H9 (cell line): ENCODE measurements around the gene ABCA1. TPM values are rescaled to one million over a fixed set of nuclear protein-coding genes. Genes with fewer than 3 reads are reported as not detected.

Source experiments
- DNase-seq: peaks from one replicate; pipeline ENCODE4 v3.0.0-alpha.2; 2017
- H2AFZ ChIP-seq: one replicate; pipeline ENCODE4 v1.6.1; 2013; ENCODE audit warnings: mild to moderate bottlenecking, low read length, control low read depth, moderate library complexity
- H2AK5ac ChIP-seq: 2 replicates; pipeline ENCODE4 v1.6.1; 2013; ENCODE audit warnings: low read length, control low read depth, mixed read lengths; ENCODE audit not compliant: insufficient read length
- H2BK120ac ChIP-seq: one replicate; pipeline ENCODE4 v1.6.1; 2013; ENCODE audit warnings: low read depth, mild to moderate bottlenecking, low read length, control low read depth, inconsistent platforms; ENCODE audit not compliant: poor library complexity, severe bottlenecking
- H2BK12ac ChIP-seq: 2 replicates; pipeline ENCODE4 v1.6.1; 2013; ENCODE audit warnings: low read length, control low read depth, mixed read lengths, low read depth; ENCODE audit not compliant: insufficient read length
- H2BK15ac ChIP-seq: 2 replicates; pipeline ENCODE4 v1.6.1; 2013; ENCODE audit warnings: low read depth, low read length, control low read depth
- H2BK20ac ChIP-seq: one replicate; pipeline ENCODE4 v1.6.1; 2013; ENCODE audit warnings: low read depth, mild to moderate bottlenecking, low read length, control low read depth, inconsistent platforms; ENCODE audit not compliant: poor library complexity, severe bottlenecking
- H2BK5ac ChIP-seq: 2 replicates; pipeline ENCODE4 v1.6.1; 2013; ENCODE audit warnings: low read length, control low read depth, mixed read lengths; ENCODE audit not compliant: insufficient read length
- H3K14ac ChIP-seq: 2 replicates; pipeline ENCODE4 v1.6.1; 2013; ENCODE audit warnings: low read length, control low read depth; ENCODE audit not compliant: insufficient read depth
- H3K18ac ChIP-seq: 2 replicates; pipeline ENCODE4 v1.6.1; 2013; ENCODE audit warnings: low read depth, mild to moderate bottlenecking, mixed read lengths, low read length, control low read depth; ENCODE audit not compliant: insufficient read length
- H3K23ac ChIP-seq: 2 replicates; pipeline ENCODE4 v1.6.1; 2013; ENCODE audit warnings: low read length, control low read depth, mixed read lengths, low read depth; ENCODE audit not compliant: insufficient read length
- H3K23me2 ChIP-seq: 2 replicates; pipeline ENCODE4 v1.6.1; 2013; ENCODE audit warnings: low read depth, mild to moderate bottlenecking, mixed read lengths, low read length, control low read depth; ENCODE audit not compliant: insufficient read length, poor library complexity, severe bottlenecking
- H3K27ac ChIP-seq: 2 replicates; pipeline ENCODE4 v1.5.1; 2013; ENCODE audit warnings: low read length, control low read depth, mixed read lengths, low read depth; ENCODE audit not compliant: insufficient read length
- H3K27me3 ChIP-seq: 2 replicates; pipeline ENCODE4 v1.6.1; 2013; ENCODE audit warnings: low read length, control low read depth, inconsistent platforms; ENCODE audit not compliant: insufficient read depth
- H3K4ac ChIP-seq: 2 replicates; pipeline ENCODE4 v1.6.1; 2013; ENCODE audit warnings: low read depth, mild to moderate bottlenecking, control low read depth, inconsistent platforms, low read length, moderate library complexity
- H3K4me1 ChIP-seq: 2 replicates; pipeline ENCODE4 v1.6.1; 2013; ENCODE audit warnings: low read length, control low read depth, inconsistent platforms; ENCODE audit not compliant: insufficient read depth
- H3K4me2 ChIP-seq: 2 replicates; pipeline ENCODE4 v1.6.1; 2013; ENCODE audit warnings: low read length, control low read depth, mixed read lengths; ENCODE audit not compliant: insufficient read length, insufficient read depth
- H3K56ac ChIP-seq: 2 replicates; pipeline ENCODE4 v1.6.1; 2013; ENCODE audit warnings: low read depth, mild to moderate bottlenecking, mixed read lengths, low read length, control low read depth; ENCODE audit not compliant: insufficient read length
- H3K79me1 ChIP-seq: 2 replicates; pipeline ENCODE4 v1.6.1; 2013; ENCODE audit warnings: low read depth, mild to moderate bottlenecking, moderate library complexity, low read length, control low read depth, inconsistent platforms; ENCODE audit not compliant: insufficient read depth, poor library complexity, severe bottlenecking
- H3K79me2 ChIP-seq: 2 replicates; pipeline ENCODE4 v1.6.1; 2013; ENCODE audit warnings: low read length, control low read depth, inconsistent platforms; ENCODE audit not compliant: insufficient read depth
- H3K9ac ChIP-seq: 2 replicates; pipeline ENCODE4 v1.6.1; 2013; ENCODE audit warnings: low read length, control low read depth, mixed read lengths; ENCODE audit not compliant: insufficient read length; ENCODE audit errors: extremely low read depth
- H3K9me3 ChIP-seq: one replicate; pipeline ENCODE4 v1.6.1; 2013; ENCODE audit warnings: low read depth, low read length, inconsistent platforms; ENCODE audit not compliant: control insufficient read depth
- H3T11ph ChIP-seq: one replicate; pipeline ENCODE4 v1.6.1; 2013; ENCODE audit warnings: mild to moderate bottlenecking, low read length, control low read depth, inconsistent platforms
- H4K20me1 ChIP-seq: one replicate; pipeline ENCODE4 v1.6.1; 2013; ENCODE audit not compliant: control insufficient read depth, insufficient read length, insufficient read depth
- H4K5ac ChIP-seq: 2 replicates; pipeline ENCODE4 v1.6.1; 2013; ENCODE audit warnings: low read depth, mild to moderate bottlenecking, mixed read lengths, low read length, control low read depth; ENCODE audit not compliant: insufficient read length
- H4K8ac ChIP-seq: replicated peaks from 2 replicates; pipeline ENCODE4 v1.6.1; 2013; ENCODE audit warnings: low read length, control low read depth, mixed read lengths, low read depth; ENCODE audit not compliant: insufficient read length
- H4K91ac ChIP-seq: 2 replicates; pipeline ENCODE4 v1.6.1; 2013; ENCODE audit warnings: low read depth, mild to moderate bottlenecking, moderate library complexity, mixed read lengths, low read length, control low read depth; ENCODE audit not compliant: insufficient read length
- H3K27ac Mint-ChIP-seq, 3 experiments: 2 replicates in 2 of 3; 3 replicates in 1 of 3; pipeline ENCODE4 v1.8.0; 2020 to 2021; ENCODE audit warnings: mixed read lengths in 3 of 3, mild to moderate bottlenecking in 1 of 3, moderate library complexity in 1 of 3
- H3K27me3 Mint-ChIP-seq: 2 replicates; pipeline ENCODE4 v1.8.0; 2021; ENCODE audit warnings: low read depth, mild to moderate bottlenecking, moderate library complexity, mixed read lengths
- H3K36me3 Mint-ChIP-seq, 3 experiments: 2 replicates in 2 of 3; 3 replicates in 1 of 3; pipeline ENCODE4 v1.8.0; 2020 to 2021; ENCODE audit warnings: low read depth in 3 of 3, mixed read lengths in 3 of 3; ENCODE audit not compliant: insufficient read depth in 1 of 3
- H3K4me1 Mint-ChIP-seq, 2 experiments: 2 replicates each; pipeline ENCODE4 v1.8.0; 2020; ENCODE audit warnings: mixed read lengths in 2 of 2
- H3K4me3 Mint-ChIP-seq, 2 experiments: 2 replicates in 1 of 2; 3 replicates in 1 of 2; pipeline ENCODE4 v1.8.0; 2020 to 2021; ENCODE audit warnings: mild to moderate bottlenecking in 2 of 2, mixed read lengths in 2 of 2, moderate library complexity in 1 of 2
- H3K9me3 Mint-ChIP-seq, 2 experiments: 2 replicates in 1 of 2; 3 replicates in 1 of 2; pipeline ENCODE4 v1.8.0; 2020; ENCODE audit warnings: mild to moderate bottlenecking in 2 of 2, mixed read lengths in 2 of 2, moderate library complexity in 1 of 2
- WGBS: extraction: QIAGEN DNeasy Blood & Tissue Kit; methylation state at CpG from one replicate; pipeline ENCODE4 v1.1.7; 2013; ENCODE audit warnings: missing lambda C conversion rate, low lambda C conversion rate, mixed read lengths; ENCODE audit not compliant: insufficient read length; ENCODE audit errors: extremely low coverage; 5-methylcytosine and 5-hydroxymethylcytosine counted together
- total RNA-seq: library from RNA; stranded (reverse); gene quantifications from 2 replicates; pipeline ENCODE4 v1.2.1, GENCODE V29; 2021
- TF ChIP-seq, protein P1 (sequence below): fragments of 200-600 bp; sonication (generic); conservative IDR thresholded peaks from 3 replicates; pipeline ENCODE4 v1.8.0; 2021; ENCODE audit warnings: antibody characterized with exemption, mild to moderate bottlenecking

ABCA1 gene
- total RNA-seq, 1 experiment from 2014 or later, result 16.6 TPM

DNA sequence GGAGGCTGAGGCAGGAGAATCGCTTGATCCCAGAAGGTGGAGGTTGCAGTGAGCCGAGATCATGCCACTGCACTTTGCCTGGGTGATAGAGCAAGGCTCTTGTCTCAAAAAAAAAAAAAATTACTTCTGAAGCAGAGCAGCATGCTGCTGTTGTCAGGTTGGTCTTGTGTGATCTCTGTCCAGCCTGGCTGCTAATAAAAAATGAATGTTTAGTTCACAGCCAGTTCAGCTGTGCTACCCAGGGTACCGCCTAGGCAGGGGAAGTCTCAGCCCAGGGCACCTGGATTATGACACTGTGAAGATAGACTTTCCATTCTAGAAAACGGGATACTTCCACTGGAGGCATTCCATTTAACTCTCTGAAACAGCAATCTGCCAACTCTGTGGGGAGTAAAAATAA, 23.5 kb upstream of the ABCA1 start:
- no peak overlapping the region for H3K27ac ChIP-seq
- H2BK5ac ChIP-seq, result no peak overlapping the region
- H3K9ac ChIP-seq, result no peak overlapping the region
- Mint-ChIP-seq H3K4me3 (no peak overlapping the region), H3K27ac (no peak overlapping the region), H3K9me3 (no peaks in the 10 kb centered on the region), H3K36me3 (no peaks in the 10 kb centered on the region; a peak in 1 of 7 replicates), H3K27me3 (no peaks in the 10 kb centered on the region), H3K4me1 (peaks cover 4 to 6% of the 10 kb centered on the region in 2 experiments)
- no peak overlapping the region for H4K5ac ChIP-seq
- no peaks in the 10 kb centered on the region for H3K9me3 ChIP-seq
- H4K8ac ChIP-seq, result no peak overlapping the region
- H3T11ph ChIP-seq, result no peak overlapping the region
- no peak for DNase-seq
- no peaks in the 10 kb centered on the region for H4K20me1 ChIP-seq
- no peak overlapping the region for H3K4me2 ChIP-seq
- H3K56ac ChIP-seq, result no peak overlapping the region
- no peaks in the 10 kb centered on the region for H3K79me1 ChIP-seq
- H3K18ac ChIP-seq, result no peak overlapping the region
- no peak overlapping the region for H2BK20ac ChIP-seq
- no peak overlapping the region for H2BK12ac ChIP-seq
- TF ChIP-seq, protein P1, sequence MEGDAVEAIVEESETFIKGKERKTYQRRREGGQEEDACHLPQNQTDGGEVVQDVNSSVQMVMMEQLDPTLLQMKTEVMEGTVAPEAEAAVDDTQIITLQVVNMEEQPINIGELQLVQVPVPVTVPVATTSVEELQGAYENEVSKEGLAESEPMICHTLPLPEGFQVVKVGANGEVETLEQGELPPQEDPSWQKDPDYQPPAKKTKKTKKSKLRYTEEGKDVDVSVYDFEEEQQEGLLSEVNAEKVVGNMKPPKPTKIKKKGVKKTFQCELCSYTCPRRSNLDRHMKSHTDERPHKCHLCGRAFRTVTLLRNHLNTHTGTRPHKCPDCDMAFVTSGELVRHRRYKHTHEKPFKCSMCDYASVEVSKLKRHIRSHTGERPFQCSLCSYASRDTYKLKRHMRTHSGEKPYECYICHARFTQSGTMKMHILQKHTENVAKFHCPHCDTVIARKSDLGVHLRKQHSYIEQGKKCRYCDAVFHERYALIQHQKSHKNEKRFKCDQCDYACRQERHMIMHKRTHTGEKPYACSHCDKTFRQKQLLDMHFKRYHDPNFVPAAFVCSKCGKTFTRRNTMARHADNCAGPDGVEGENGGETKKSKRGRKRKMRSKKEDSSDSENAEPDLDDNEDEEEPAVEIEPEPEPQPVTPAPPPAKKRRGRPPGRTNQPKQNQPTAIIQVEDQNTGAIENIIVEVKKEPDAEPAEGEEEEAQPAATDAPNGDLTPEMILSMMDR, result no peak
- H2BK120ac ChIP-seq, result no peak overlapping the region
- no peak overlapping the region for H2BK15ac ChIP-seq
- H3K4me1 ChIP-seq, result no peaks in the 10 kb centered on the region
- no CpG with 5 or more reads among the region's 4 CpGs for WGBS
- H3K79me2 ChIP-seq, result no peaks in the 10 kb centered on the region
- H3K23ac ChIP-seq, result no peak overlapping the region
- no peak overlapping the region for H4K91ac ChIP-seq
- no peak overlapping the region for H2AK5ac ChIP-seq
- H3K27me3 ChIP-seq, result no peaks in the 10 kb centered on the region
- H3K14ac ChIP-seq, result no peak overlapping the region
- H3K4ac ChIP-seq, result no peak overlapping the region
- H3K23me2 ChIP-seq, result no peaks in the 10 kb centered on the region
- H2AFZ ChIP-seq, result no peak overlapping the region
